B cell (primary cell): ENCODE results near the gene GNLY. TPM values are rescaled to one million over a fixed set of nuclear protein-coding genes. Genes with fewer than 3 reads are reported as not detected.

Source experiments
- ATAC-seq: fragments of 200-7000 bp; cut with Tn5 transposase; one replicate; pipeline ENCODE4 v1.10.0; 2021; ENCODE audit warnings: low read depth, mild to moderate bottlenecking, moderate number of reproducible peaks, moderate library complexity
- CTCF ChIA-PET: fragments of 350-600 bp; sonication (Branson Sonifier 250); formaldehyde crosslinking; loops from one replicate; lab custom pipeline; 2021; ENCODE audit warnings: antibody characterized with exemption, inconsistent platforms; lab: Charles Lee
- POLR2A ChIA-PET: fragments of 350-600 bp; sonication (Branson Sonifier 250); formaldehyde crosslinking; loops from one replicate; lab custom pipeline; 2021; ENCODE audit warnings: antibody characterized with exemption; lab: Charles Lee
- DNase-seq: peaks from one replicate; pipeline ENCODE4 v3.0.0; 2013
- H2AFZ ChIP-seq: 2 replicates; pipeline ENCODE4 v1.6.1; 2012; ENCODE audit warnings: mild to moderate bottlenecking, low read depth, low read length; ENCODE audit not compliant: insufficient read depth, poor library complexity, severe bottlenecking
- H3K27ac ChIP-seq, 2 donors: 1 replicate in 1 of 2; 2 replicates in 1 of 2; pipeline ENCODE4 v1.5.1; 2012 to 2013; ENCODE audit warnings: low read length in 2 of 2, mild to moderate bottlenecking in 2 of 2, moderate library complexity in 1 of 2
- H3K27me3 ChIP-seq, 4 experiments: fragments of 200-600 bp in 1 of 4; sonication (generic) in 1 of 4; replicated peaks in 1 of 4; 1 replicate in 2 of 4; 2 replicates in 2 of 4; pipeline versions ENCODE4 v1.6.1 to v1.7.0; 2013 to 2016; ENCODE audit warnings: low read length in 3 of 4, mild to moderate bottlenecking in 2 of 4, mixed read lengths in 1 of 4, moderate library complexity in 1 of 4; ENCODE audit not compliant: insufficient read depth in 4 of 4, control insufficient read depth in 3 of 4; ENCODE audit errors: control extremely low read depth in 1 of 4
- H3K36me3 ChIP-seq, 2 experiments: replicated peaks in 1 of 2; 1 replicate in 1 of 2; 2 replicates in 1 of 2; pipeline versions ENCODE4 v1.6.1 to v1.7.1; 2013; ENCODE audit warnings: low read length in 1 of 2; ENCODE audit not compliant: insufficient read depth in 2 of 2, control insufficient read depth in 1 of 2; ENCODE audit errors: control extremely low read depth in 1 of 2, extremely low read depth in 1 of 2
- H3K4me1 ChIP-seq, 2 donors: fragments of 200-600 bp in 1 of 2; sonication (generic) in 1 of 2; 1 replicate in 1 of 2; 2 replicates in 1 of 2; pipeline versions ENCODE4 v1.5.1 to v1.6.1; 2013 to 2017; ENCODE audit warnings: low read length in 2 of 2; ENCODE audit not compliant: control insufficient read depth in 2 of 2, insufficient read depth in 2 of 2
- H3K4me2 ChIP-seq: replicated peaks from 2 replicates; pipeline ENCODE3; 2012; ENCODE audit warnings: mild to moderate bottlenecking, low read depth, low read length; ENCODE audit not compliant: poor library complexity, severe bottlenecking
- H3K4me3 ChIP-seq, 5 experiments: fragments of 200-600 bp in 1 of 5; sonication (generic) in 1 of 5; 1 replicate in 3 of 5; 2 replicates in 2 of 5; pipeline versions ENCODE4 v1.5.1 to v1.7.0; 2011 to 2016; ENCODE audit warnings: low read length in 4 of 5, mild to moderate bottlenecking in 4 of 5, low read depth in 2 of 5, control low read depth in 1 of 5, moderate library complexity in 1 of 5; ENCODE audit not compliant: insufficient read depth in 1 of 5; ENCODE audit errors: control extremely low read depth in 1 of 5, extremely low read depth in 1 of 5
- H3K79me2 ChIP-seq: fragments of 200-600 bp; sonication (generic); one replicate; pipeline ENCODE4 v1.6.0; 2016; ENCODE audit warnings: low read length; ENCODE audit not compliant: control insufficient read depth, insufficient read depth
- H3K9ac ChIP-seq: fragments of 200-600 bp; sonication (generic); 2 replicates; pipeline ENCODE4 v1.6.1; 2017; ENCODE audit warnings: mild to moderate bottlenecking, low read length, moderate library complexity
- H3K9me3 ChIP-seq, 3 donors: one replicate each; pipeline versions ENCODE4 v1.6.1 to v1.7.1; 2013; ENCODE audit warnings: low read length in 2 of 3; ENCODE audit not compliant: control insufficient read depth in 2 of 3, insufficient read depth in 1 of 3; ENCODE audit errors: control extremely low read depth in 1 of 3
- H4K20me1 ChIP-seq: 2 replicates; pipeline ENCODE4 v1.6.0; 2012; ENCODE audit warnings: mild to moderate bottlenecking, low read length; ENCODE audit not compliant: insufficient read depth, control insufficient read depth, poor library complexity, severe bottlenecking
- H3K27ac Mint-ChIP-seq: one replicate; pipeline ENCODE4 v1.8.0; 2021; ENCODE audit warnings: mixed read lengths
- H3K27me3 Mint-ChIP-seq: one replicate; pipeline ENCODE4 v1.8.0; 2021; ENCODE audit warnings: mixed read lengths
- H3K4me1 Mint-ChIP-seq: one replicate; pipeline ENCODE4 v1.8.0; 2021; ENCODE audit warnings: mixed read lengths
- H3K4me3 Mint-ChIP-seq: one replicate; pipeline ENCODE4 v1.8.0; 2021; ENCODE audit warnings: mixed read lengths
- H3K9me3 Mint-ChIP-seq: one replicate; pipeline ENCODE4 v1.8.0; 2022; ENCODE audit warnings: mixed read lengths; ENCODE audit not compliant: insufficient read depth
- CTCF ChIP-seq: fragments of 200-600 bp; IDR thresholded peaks from one replicate; pipeline ENCODE4 v1.8.0; 2022; ENCODE audit warnings: antibody characterized with exemption, mild to moderate bottlenecking
- EZH2 ChIP-seq: IDR thresholded peaks from 2 replicates; pipeline ENCODE4 v1.6.1; 2012; ENCODE audit warnings: borderline replicate concordance, low read depth, mild to moderate bottlenecking, moderate library complexity, low read length; ENCODE audit not compliant: insufficient read depth, poor library complexity, severe bottlenecking
- WGBS: methylation state at CpG from one replicate; pipeline ENCODE4 v1.1.5; 2013; ENCODE audit warnings: missing lambda C conversion rate; ENCODE audit not compliant: insufficient coverage; 5-methylcytosine and 5-hydroxymethylcytosine counted together
- intact Hi-C: fragments of 100-400 bp; cut with micrococcal nuclease; formaldehyde crosslinking; loops from one replicate; pipeline ENCODE4 v1.10.0; 2022
- polyA plus RNA-seq: library from polyadenylated mRNA; depleted of rRNA; stranded (reverse); fragments of >200 nt; gene quantifications from 2 replicates; pipeline ENCODE4 v1.2.3, GENCODE V29; 2012
- total RNA-seq, 2 donors: library from RNA; stranded (reverse); fragments of 120-200 nt in 1 of 2; gene quantifications; 1 replicate in 1 of 2; 2 replicates in 1 of 2; pipeline versions ENCODE4 v1.2.3 to v1.2.4, GENCODE V29; 2013 to 2022

The GNLY gene
- total and polyA plus RNA-seq, 2 donors (not counting 1 experiment from before 2014, with no cell fraction given), result 3.9 to 4.2 TPM

- Histone ChIP-seq H3K9me3 (no peaks in the 10 kb centered on the region), H3K4me3 (no peak overlapping the region), H3K27ac (no peak overlapping the region), H4K20me1 (no peaks in the 10 kb centered on the region), H2AFZ (no peak overlapping the region), H3K27me3 (no peaks in the 10 kb centered on the region), H3K4me1 (peaks cover 5 to 6% of the 10 kb centered on the region in 2 donors), H3K79me2 (no peaks in the 10 kb centered on the region), H3K4me2 (no peak overlapping the region), H3K9ac (no peak overlapping the region), H3K36me3 (no peaks in the 10 kb centered on the region)
- POLR2A ChIA-PET, result no interaction called here
- WGBS, result 76% methylated on average over 5 of the region's 9 CpGs
- DNase-seq (no peak), ATAC-seq (no peak)
- no peak overlapping the region for H3K27ac Mint-ChIP-seq
- H3K4me1 Mint-ChIP-seq, result peaks cover 13% of the 10 kb centered on the region
- CTCF ChIA-PET, result interaction anchor here (1.7 kb wide), 1 partner anchor 55 kb away, joined by 3 read pairs; no protein-coding TSS in a partner anchor
- TF ChIP-seq EZH2 (no peak), CTCF (no peak)
- no peak overlapping the region for H3K4me3 Mint-ChIP-seq
- H3K27me3 Mint-ChIP-seq, result peaks cover 4% of the 10 kb centered on the region
- H3K9me3 Mint-ChIP-seq, result no peaks in the 10 kb centered on the region
- intact Hi-C loops, result no loop called here
Measured at GRCh38 chr2:85672456-85672855, 21.7 kb upstream of the GNLY start.

GRCh38 chr2:85673716-85674375, 20.3 kb upstream of the GNLY start:
- POLR2A ChIA-PET, result no interaction called here

More at GRCh38 chr2:85673716-85674375, 20.3 kb upstream of the GNLY start:
- TF ChIP-seq CTCF, result no peak
- no peak for TF ChIP-seq EZH2
- Histone ChIP-seq H3K4me2 (no peak overlapping the region), H3K9me3 (peaks cover 0 to 4% (median 0%) of the 10 kb centered on the region in 3 donors), H3K4me1 (peaks cover 5 to 6% of the 10 kb centered on the region in 2 donors), H4K20me1 (no peaks in the 10 kb centered on the region), H3K4me3 (no peak overlapping the region), H3K36me3 (no peaks in the 10 kb centered on the region), H2AFZ (no peak overlapping the region), H3K27ac (no peak overlapping the region), H3K27me3 (peaks cover 0 to 5% (median 3%) of the 10 kb centered on the region in 4 experiments), H3K9ac (no peak overlapping the region), H3K79me2 (no peaks in the 10 kb centered on the region)
- intact Hi-C loops, result no loop called here
- H3K9me3 Mint-ChIP-seq, result no peaks in the 10 kb centered on the region
- H3K27me3 Mint-ChIP-seq, result peaks cover 8% of the 10 kb centered on the region
- no peak overlapping the region for H3K4me3 Mint-ChIP-seq
- peaks cover 12% of the 10 kb centered on the region for H3K4me1 Mint-ChIP-seq
- DNase-seq (no peak), ATAC-seq (no peak)
- WGBS, result 91% methylated on average over 9 of the region's 11 CpGs
- CTCF ChIA-PET, result interaction anchor here (1.3 to 1.7 kb wide), 2 partner anchors 34 to 53 kb away, joined by 3 to 5 read pairs; no protein-coding TSS in a partner anchor
- H3K27ac Mint-ChIP-seq, result no peak overlapping the region
